Heart right ventricle (tissue), 16 donors: ENCODE measurements around the gene SLU7. TPM values are rescaled to one million over a fixed set of nuclear protein-coding genes. Genes with fewer than 3 reads are reported as not detected.

Experiments used
- ATAC-seq, 8 donors: fragments of 200-7000 bp; cut with Tn5 transposase; one replicate each; pipeline ENCODE4 v1.9.1; 2020; ENCODE audit warnings: mild to moderate bottlenecking in 8 of 8, moderate library complexity in 8 of 8, moderate number of reproducible peaks in 1 of 8
- DNase-seq, 2 donors: peaks; one replicate each; pipeline ENCODE4 v3.0.0-alpha.2; 2020
- H3K27ac ChIP-seq, 10 donors: fragments of 200-600 bp; sonication (generic) in 2 of 10; one replicate each; pipeline versions ENCODE4 v1.5.0 to v1.8.0; 2020 to 2022; ENCODE audit warnings: mild to moderate bottlenecking in 3 of 10
- H3K27me3 ChIP-seq, 7 donors: fragments of 200-600 bp; one replicate each; pipeline ENCODE4 v1.8.0; 2021 to 2022; ENCODE audit warnings: mild to moderate bottlenecking in 2 of 7
- H3K36me3 ChIP-seq, 9 donors: fragments of 200-600 bp; sonication (generic) in 1 of 9; one replicate each; pipeline versions ENCODE4 v1.5.0 to v1.8.0; 2020 to 2022; ENCODE audit warnings: mild to moderate bottlenecking in 2 of 9
- H3K4me1 ChIP-seq, 9 donors: fragments of 200-600 bp; sonication (generic) in 1 of 9; one replicate each; pipeline versions ENCODE4 v1.5.0 to v1.8.0; 2020 to 2022; ENCODE audit warnings: mild to moderate bottlenecking in 4 of 9
- H3K4me3 ChIP-seq, 10 donors: fragments of 200-600 bp; sonication (generic) in 2 of 10; one replicate each; pipeline versions ENCODE4 v1.5.0 to v1.8.0; 2020 to 2022; ENCODE audit warnings: mild to moderate bottlenecking in 7 of 10, moderate library complexity in 2 of 10
- H3K9me3 ChIP-seq, 11 donors: fragments of 200-600 bp in 10 of 11; sonication (generic) in 2 of 11; one replicate each; pipeline versions ENCODE4 v1.5.0 to v1.8.0; 2013 to 2022; ENCODE audit warnings: mild to moderate bottlenecking in 2 of 11, control low read depth in 1 of 11, moderate library complexity in 1 of 11
- WGBS, 2 donors: extraction: QIAGEN DNeasy Blood & Tissue Kit; methylation state at CpG; one replicate each; pipeline ENCODE4 v1.1.7; 2013; ENCODE audit warnings: inconsistent platforms in 1 of 2; 5-methylcytosine and 5-hydroxymethylcytosine counted together
- intact Hi-C, 10 donors: fragments of 100-400 bp; cut with DNase I; formaldehyde crosslinking; loops; one replicate each; pipeline versions ENCODE4 v1.11.1 to v1.14.2; 2022
- long read RNA-seq, 3 donors: library from polyadenylated mRNA; unstranded; transcript quantifications; one replicate each; pipeline ENCODE4 v2.0.0, GENCODE V29; 2020 to 2021
- polyA plus RNA-seq, 2 donors: library from polyadenylated mRNA; stranded (reverse); fragments of 200-250 nt; gene quantifications; one replicate each; pipeline ENCODE4 v1.2.3, GENCODE V29; 2013
- total RNA-seq, 10 donors: library from RNA; stranded (reverse); fragmentation: NEBNext Ultra II Directional in 3 of 10; extraction: Animal tissue kit (Norgen Biotek cat#: 25700) in 3 of 10; gene quantifications; one replicate each; pipeline versions ENCODE4 v1.2.1 to v1.2.4, GENCODE V29; 2021 to 2023
- TF ChIP-seq, protein P1 (sequence below), 9 donors: fragments of 200-600 bp; sonication (generic) in 2 of 9; IDR thresholded peaks; one replicate each; pipeline versions ENCODE4 v1.5.0 to v1.8.0; 2021 to 2022; ENCODE audit warnings: antibody characterized with exemption in 9 of 9, mild to moderate bottlenecking in 5 of 9, moderate library complexity in 1 of 9
- donor health status: Arrhythmogenic right ventricular cardiomyopathy.
- donor health status: ischemic (EF 13 %, LVEDD 7.1; RV severe dilation, severe dysfunction).
- donor health status: healthy with polysubstance abuse.
- donor health status: DM: no; HTN: yes; CAD: no.
- donor health status: DM: no; HTN: no; CAD: no.
- donor health status: ischemic (EF 25% LVEDD 6.9; RV normal size, moderate dysfunction).
- donor health status: ischemic (EF 25% LVEDD 5.7; RV mildly dilated, moderate dysfunction).
- donor health status: healthy.
- donor health status: DM: yes; HTN: yes; CAD: no.
- donor health status: Ischemic cardiomyopathy.
- donor health status: ischemic (EF 35%, LVEDD 5.7; RV mildly dilated, moderate dysfunction).
- donor health status: nonischemic (EF 11% LVEDD 7.7; RV severe dilation, severe dysfunction).
- donor health status: DM: yes; HTN: yes; CAD: no.
- donor health status: PGD.
- donor health status: ischemic (EF 29% LVEDD 5.4; RV normal size, mild dysfunction).
- donor health status: nonischemic (EF 23%, LVEDD 6.1; RV moderate dilation, normal function).

Gene SLU7
- 10 to 100 TPM; 32.7 to 62.4 (median 44.3) TPM for total RNA-seq
- polyA plus RNA-seq = 10 to 100 TPM; 19.2 to 38.4 TPM
- long read RNA-seq, donor 1, partial matches to known transcripts = 17 of 24 reads
- long read RNA-seq, donor 1, other reads (novel, unspliced or antisense) = 3 of 24 reads
- long read RNA-seq, donor 2, transcript SLU7-201 (16 exons, 3,793 nt) = major isoform, 8 of 35 reads
- long read RNA-seq, donor 2, partial matches to known transcripts = 26 of 35 reads
- long read RNA-seq, donor 2, other reads (novel, unspliced or antisense) = 1 of 35 reads
- long read RNA-seq, donor 3, partial matches to known transcripts = 42 of 48 reads
- long read RNA-seq, donor 3, other reads (novel, unspliced or antisense) = 4 of 48 reads

DNA sequence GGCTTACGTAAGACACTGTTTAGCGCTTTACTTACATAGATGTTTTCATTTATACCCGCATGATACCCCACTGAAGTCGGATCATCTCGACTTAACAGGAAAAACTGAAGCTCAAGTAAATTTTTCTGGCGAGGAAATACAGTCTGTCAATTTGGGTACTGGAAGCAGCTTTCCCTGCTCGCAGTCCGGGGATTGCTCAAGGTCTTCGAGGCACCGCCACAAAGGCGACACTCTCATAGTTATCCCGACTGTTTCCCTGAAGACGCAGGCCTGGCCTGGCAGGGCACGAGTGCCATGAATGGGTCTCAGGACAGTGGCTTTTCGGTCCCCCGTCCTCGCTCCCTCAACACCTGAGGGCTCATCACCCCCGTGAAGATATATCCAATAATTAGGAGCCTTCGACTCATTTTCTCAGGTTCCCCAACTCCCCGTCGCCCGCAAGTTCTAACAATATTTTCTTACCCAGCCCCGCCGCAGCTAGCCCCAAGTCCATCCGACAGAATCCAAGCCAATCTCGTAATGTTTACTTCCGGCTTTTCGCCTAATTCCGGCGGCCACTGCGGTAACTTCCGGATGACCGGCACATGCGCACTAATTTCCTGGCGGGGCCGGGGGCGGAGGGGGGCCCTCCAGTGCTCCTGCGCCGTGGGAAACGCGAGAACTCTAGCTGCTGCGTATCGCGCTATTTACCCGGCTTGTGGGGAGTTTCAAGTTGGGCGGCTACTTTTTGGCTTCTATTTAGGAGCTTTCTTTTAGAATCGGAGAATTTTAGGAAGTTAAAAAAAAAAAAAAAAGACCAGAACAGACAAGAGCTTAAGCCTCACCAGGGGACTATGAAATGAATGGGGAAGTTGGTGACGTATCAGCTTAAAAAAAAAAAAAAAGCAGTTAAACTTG is at the start of gene SLU7:
TSS of gene SLU7 (minus strand) at position 521 of the 897 bp plus-strand sequence. CDS start 3,787 bp downstream, outside the sequence.
- peaks cover 0 to 17% (median 11%) of the 10 kb centered on the region in 9 donors for H3K36me3 ChIP-seq
- TF ChIP-seq, protein P1, sequence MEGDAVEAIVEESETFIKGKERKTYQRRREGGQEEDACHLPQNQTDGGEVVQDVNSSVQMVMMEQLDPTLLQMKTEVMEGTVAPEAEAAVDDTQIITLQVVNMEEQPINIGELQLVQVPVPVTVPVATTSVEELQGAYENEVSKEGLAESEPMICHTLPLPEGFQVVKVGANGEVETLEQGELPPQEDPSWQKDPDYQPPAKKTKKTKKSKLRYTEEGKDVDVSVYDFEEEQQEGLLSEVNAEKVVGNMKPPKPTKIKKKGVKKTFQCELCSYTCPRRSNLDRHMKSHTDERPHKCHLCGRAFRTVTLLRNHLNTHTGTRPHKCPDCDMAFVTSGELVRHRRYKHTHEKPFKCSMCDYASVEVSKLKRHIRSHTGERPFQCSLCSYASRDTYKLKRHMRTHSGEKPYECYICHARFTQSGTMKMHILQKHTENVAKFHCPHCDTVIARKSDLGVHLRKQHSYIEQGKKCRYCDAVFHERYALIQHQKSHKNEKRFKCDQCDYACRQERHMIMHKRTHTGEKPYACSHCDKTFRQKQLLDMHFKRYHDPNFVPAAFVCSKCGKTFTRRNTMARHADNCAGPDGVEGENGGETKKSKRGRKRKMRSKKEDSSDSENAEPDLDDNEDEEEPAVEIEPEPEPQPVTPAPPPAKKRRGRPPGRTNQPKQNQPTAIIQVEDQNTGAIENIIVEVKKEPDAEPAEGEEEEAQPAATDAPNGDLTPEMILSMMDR (IDR thresholded peaks at IDR 0.05) = no peak
- peak within 1 kb of the TSS; percentile 45 to 88 (median 75) for H3K4me3 ChIP-seq
- DNase-seq = peak; percentile 94 to 95
- peak within 1 kb of the TSS; percentile 3 to 90 (median 84) for H3K27ac ChIP-seq
- peak; percentile 94 to 97 (median 95) for ATAC-seq
- H3K4me1 ChIP-seq = peaks cover 0 to 58% (median 30%) of the 10 kb centered on the region in 9 donors
- no peaks in the 10 kb centered on the region for H3K9me3 ChIP-seq
- H3K27me3 ChIP-seq = no peaks in the 10 kb centered on the region
- intact Hi-C loops = no loop called here
- WGBS, 2 donors = 1% methylated on average over 48 of the region's 48 CpGs

DNA sequence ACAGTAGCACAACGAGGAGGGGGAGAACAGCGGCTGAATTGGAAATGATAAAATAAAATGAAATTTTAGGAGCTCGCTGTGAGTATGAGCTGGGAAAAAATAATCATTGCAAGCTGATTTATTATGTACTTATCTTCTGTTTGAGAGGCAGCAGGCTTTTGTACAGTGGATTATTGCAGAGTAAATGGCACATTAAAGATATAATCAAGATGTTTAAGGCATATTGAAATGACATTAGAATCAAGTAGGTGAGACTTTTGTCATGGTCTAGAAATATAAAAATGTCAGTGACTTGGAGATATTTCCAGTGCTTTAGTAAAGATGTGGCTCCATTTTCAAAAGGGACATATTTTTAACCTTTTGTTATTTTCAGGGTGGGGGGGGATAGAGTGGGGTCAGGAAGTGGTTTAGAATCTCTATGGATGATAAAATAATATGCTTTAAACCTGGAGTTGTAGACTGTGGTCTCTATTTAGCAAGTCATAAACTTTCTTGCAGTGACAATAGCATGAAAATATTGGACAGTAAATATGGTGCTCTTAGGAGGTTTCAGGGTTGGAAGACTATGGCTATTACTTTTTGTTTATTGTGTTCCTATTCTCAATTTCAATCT is 49.6 kb upstream of the SLU7 start:
- Histone ChIP-seq H3K4me1 (peaks cover 3 to 63% (median 22%) of the 10 kb centered on the region in 9 donors), H3K36me3 (no peaks in the 10 kb centered on the region), H3K4me3 (peak overlapping the region in 9 of 10 donors; percentile 19 to 56 (median 41)), H3K27me3 (no peaks in the 10 kb centered on the region), H3K9me3 (no peaks in the 10 kb centered on the region), H3K27ac (peak overlapping the region in 7 of 10 donors; percentile 2 to 67 (median 52))
- WGBS, 2 donors = 57 to 71% methylated on average over 3 of the region's 3 CpGs
- DNase-seq = no peak
- intact Hi-C loops = no loop called here
- TF ChIP-seq, protein P1 (IDR thresholded peaks at IDR 0.05) = no peak
- ATAC-seq = no peak

DNA sequence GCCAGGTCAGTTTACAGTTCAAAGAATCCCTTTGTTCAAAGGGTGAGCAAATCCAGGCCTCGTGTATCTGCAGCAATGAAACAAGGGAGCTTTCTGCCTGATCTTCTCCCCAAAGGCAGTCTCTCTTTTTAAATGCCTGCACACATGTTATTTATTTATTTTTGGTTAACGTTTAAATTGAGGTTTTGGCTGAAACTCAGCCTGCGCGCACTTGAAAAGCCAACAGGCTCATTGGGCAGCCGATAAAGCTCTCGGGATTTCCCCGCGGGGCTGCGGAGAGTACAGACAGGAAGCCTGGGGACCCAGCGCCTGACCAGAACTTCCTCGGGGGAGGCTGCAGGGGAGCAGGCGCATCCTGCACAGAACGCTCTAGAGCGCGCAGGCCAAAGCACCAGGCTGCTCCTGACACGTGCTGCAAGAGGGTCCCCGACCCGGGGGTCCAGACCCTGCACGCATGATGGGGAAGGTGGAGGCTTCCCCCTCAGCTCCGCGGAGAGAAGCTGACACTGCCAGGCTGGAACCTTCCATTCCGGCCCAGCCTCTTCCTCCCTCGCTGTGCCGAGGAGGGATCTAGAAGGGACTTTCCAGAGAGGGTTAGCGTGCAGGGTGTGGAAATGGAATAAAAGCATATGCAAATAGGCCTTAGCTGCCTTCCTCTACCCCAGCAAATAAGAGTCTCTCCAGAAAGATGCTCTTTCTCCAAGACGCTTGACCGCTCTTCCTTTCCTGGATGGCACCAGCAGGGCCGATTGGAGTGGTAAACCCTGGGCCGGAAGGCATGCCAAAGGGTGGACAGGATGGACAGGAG is 48.9 kb upstream of the SLU7 start:
- ATAC-seq (peak; percentile 79 to 95 (median 90)), DNase-seq (peak; percentile 72 to 74)
- intact Hi-C loops = no loop called here
- no peaks in the 10 kb centered on the region for H3K9me3 ChIP-seq
- TF ChIP-seq, protein P1 (IDR thresholded peaks at IDR 0.05) = no peak
- H3K4me1 ChIP-seq = peaks cover 3 to 66% (median 22%) of the 10 kb centered on the region in 9 donors
- H3K27me3 ChIP-seq = no peaks in the 10 kb centered on the region
- no peaks in the 10 kb centered on the region for H3K36me3 ChIP-seq
- 27 to 42% methylated on average over 29 of the region's 29 CpGs for WGBS, 2 donors
- H3K4me3 ChIP-seq = peak overlapping the region in 9 of 10 donors; percentile 19 to 56 (median 41)
- peak overlapping the region in 8 of 10 donors; percentile 2 to 67 (median 54) for H3K27ac ChIP-seq
